ENCODE results near the gene AQR.

- TF ChIP-seq CREB1 (CRISPR knock-in tag; IDR thresholded peaks at IDR 0.05) (no peak), ZNF416 (CRISPR knock-in tag; IDR thresholded peaks at IDR 0.05) (no peak), SOX15 (CRISPR knock-in tag; IDR thresholded peaks at IDR 0.05) (no peak), TEAD1 (CRISPR knock-in tag; IDR thresholded peaks at IDR 0.05) (no peak), SP1 (CRISPR knock-in tag; conservative IDR thresholded peaks at IDR 0.05) (no peak), IRF1 (CRISPR knock-in tag; IDR thresholded peaks at IDR 0.05) (no peak), CREM (CRISPR knock-in tag; IDR thresholded peaks at IDR 0.05) (no peak), SMAD3 (CRISPR knock-in tag; IDR thresholded peaks at IDR 0.05; ENCODE audit: borderline replicate concordance) (no peak), ETV6 (CRISPR knock-in tag; IDR thresholded peaks at IDR 0.05) (no peak)
- TF ChIP-seq, protein P1, sequence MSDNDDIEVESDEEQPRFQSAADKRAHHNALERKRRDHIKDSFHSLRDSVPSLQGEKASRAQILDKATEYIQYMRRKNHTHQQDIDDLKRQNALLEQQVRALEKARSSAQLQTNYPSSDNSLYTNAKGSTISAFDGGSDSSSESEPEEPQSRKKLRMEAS (CRISPR knock-in tag; IDR thresholded peaks at IDR 0.05): no peak
- TF ChIP-seq, protein P2, sequence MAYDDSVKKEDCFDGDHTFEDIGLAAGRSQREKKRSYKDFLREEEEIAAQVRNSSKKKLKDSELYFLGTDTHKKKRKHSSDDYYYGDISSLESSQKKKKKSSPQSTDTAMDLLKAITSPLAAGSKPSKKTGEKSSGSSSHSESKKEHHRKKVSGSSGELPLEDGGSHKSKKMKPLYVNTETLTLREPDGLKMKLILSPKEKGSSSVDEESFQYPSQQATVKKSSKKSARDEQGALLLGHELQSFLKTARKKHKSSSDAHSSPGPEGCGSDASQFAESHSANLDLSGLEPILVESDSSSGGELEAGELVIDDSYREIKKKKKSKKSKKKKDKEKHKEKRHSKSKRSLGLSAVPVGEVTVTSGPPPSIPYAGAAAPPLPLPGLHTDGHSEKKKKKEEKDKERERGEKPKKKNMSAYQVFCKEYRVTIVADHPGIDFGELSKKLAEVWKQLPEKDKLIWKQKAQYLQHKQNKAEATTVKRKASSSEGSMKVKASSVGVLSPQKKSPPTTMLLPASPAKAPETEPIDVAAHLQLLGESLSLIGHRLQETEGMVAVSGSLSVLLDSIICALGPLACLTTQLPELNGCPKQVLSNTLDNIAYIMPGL (CRISPR knock-in tag; IDR thresholded peaks at IDR 0.05): no peak
- TF ChIP-seq, protein P3, sequence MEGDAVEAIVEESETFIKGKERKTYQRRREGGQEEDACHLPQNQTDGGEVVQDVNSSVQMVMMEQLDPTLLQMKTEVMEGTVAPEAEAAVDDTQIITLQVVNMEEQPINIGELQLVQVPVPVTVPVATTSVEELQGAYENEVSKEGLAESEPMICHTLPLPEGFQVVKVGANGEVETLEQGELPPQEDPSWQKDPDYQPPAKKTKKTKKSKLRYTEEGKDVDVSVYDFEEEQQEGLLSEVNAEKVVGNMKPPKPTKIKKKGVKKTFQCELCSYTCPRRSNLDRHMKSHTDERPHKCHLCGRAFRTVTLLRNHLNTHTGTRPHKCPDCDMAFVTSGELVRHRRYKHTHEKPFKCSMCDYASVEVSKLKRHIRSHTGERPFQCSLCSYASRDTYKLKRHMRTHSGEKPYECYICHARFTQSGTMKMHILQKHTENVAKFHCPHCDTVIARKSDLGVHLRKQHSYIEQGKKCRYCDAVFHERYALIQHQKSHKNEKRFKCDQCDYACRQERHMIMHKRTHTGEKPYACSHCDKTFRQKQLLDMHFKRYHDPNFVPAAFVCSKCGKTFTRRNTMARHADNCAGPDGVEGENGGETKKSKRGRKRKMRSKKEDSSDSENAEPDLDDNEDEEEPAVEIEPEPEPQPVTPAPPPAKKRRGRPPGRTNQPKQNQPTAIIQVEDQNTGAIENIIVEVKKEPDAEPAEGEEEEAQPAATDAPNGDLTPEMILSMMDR (IDR thresholded peaks at IDR 0.05): no peak
- TF ChIP-seq, protein P4, sequence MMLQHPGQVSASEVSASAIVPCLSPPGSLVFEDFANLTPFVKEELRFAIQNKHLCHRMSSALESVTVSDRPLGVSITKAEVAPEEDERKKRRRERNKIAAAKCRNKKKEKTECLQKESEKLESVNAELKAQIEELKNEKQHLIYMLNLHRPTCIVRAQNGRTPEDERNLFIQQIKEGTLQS (CRISPR knock-in tag; conservative IDR thresholded peaks at IDR 0.05): no peak
- TF ChIP-seq, protein P5, sequence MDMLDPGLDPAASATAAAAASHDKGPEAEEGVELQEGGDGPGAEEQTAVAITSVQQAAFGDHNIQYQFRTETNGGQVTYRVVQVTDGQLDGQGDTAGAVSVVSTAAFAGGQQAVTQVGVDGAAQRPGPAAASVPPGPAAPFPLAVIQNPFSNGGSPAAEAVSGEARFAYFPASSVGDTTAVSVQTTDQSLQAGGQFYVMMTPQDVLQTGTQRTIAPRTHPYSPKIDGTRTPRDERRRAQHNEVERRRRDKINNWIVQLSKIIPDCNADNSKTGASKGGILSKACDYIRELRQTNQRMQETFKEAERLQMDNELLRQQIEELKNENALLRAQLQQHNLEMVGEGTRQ (CRISPR knock-in tag; IDR thresholded peaks at IDR 0.05): no peak
These were observed 4.0 kb upstream of the AQR start for GRCh38 chr15:34973512-34973911.

Measured in WTC11 (cell line).